ENCODE measurements around the gene GPR39.

The GPR39 gene

GRCh38 chr2:132677661-132678060 is 261.1 kb downstream of the GPR39 start:
- H3K36me3 Mint-ChIP-seq (ENCODE audit: insufficient read depth), result peaks cover 2% of the 10 kb centered on the region
- no peak overlapping the region for H3K27ac Mint-ChIP-seq (ENCODE audit: low read depth)
- H3K4me3 Mint-ChIP-seq, result no peak overlapping the region
- no peaks in the 10 kb centered on the region for H3K4me1 Mint-ChIP-seq
- ATAC-seq (replicated peaks; ENCODE audit: extremely low read depth, poor library complexity, severe bottlenecking) (no peak), DNase-seq (ENCODE audit: low spot score in 2 of 2) (no peak)
- H3K27me3 Mint-ChIP-seq, result no peaks in the 10 kb centered on the region
- H3K9me3 Mint-ChIP-seq, result no peaks in the 10 kb centered on the region

- Mint-ChIP-seq H3K36me3 (ENCODE audit: insufficient read depth) (no peaks in the 10 kb centered on the region), H3K4me3 (no peak overlapping the region), H3K9me3 (no peaks in the 10 kb centered on the region), H3K27me3 (no peaks in the 10 kb centered on the region), H3K27ac (ENCODE audit: low read depth) (no peak overlapping the region), H3K4me1 (no peaks in the 10 kb centered on the region)
- ATAC-seq (replicated peaks; ENCODE audit: extremely low read depth, poor library complexity, severe bottlenecking) (no peak), DNase-seq (ENCODE audit: low spot score in 2 of 2) (no peak)
Observed at GRCh38 chr2:132678483-132678882, 261.9 kb downstream of the GPR39 start.

GRCh38 chr2:132680544-132680943 is 263.9 kb downstream of the GPR39 start:
- Mint-ChIP-seq H3K4me1 (no peaks in the 10 kb centered on the region), H3K36me3 (ENCODE audit: insufficient read depth) (no peaks in the 10 kb centered on the region), H3K4me3 (no peak overlapping the region), H3K27me3 (no peaks in the 10 kb centered on the region), H3K9me3 (no peaks in the 10 kb centered on the region), H3K27ac (ENCODE audit: low read depth) (no peak overlapping the region)
- DNase-seq (ENCODE audit: low spot score in 2 of 2), result no peak
- no peak for ATAC-seq (replicated peaks; ENCODE audit: extremely low read depth, poor library complexity, severe bottlenecking)

GRCh38 chr2:132681766-132682165 is 265.2 kb downstream of the GPR39 start:
- H3K9me3 Mint-ChIP-seq, result no peaks in the 10 kb centered on the region
- no peaks in the 10 kb centered on the region for H3K4me1 Mint-ChIP-seq
- DNase-seq (ENCODE audit: low spot score in 2 of 2) (no peak), ATAC-seq (replicated peaks; ENCODE audit: extremely low read depth, poor library complexity, severe bottlenecking) (no peak)
- no peak overlapping the region for H3K4me3 Mint-ChIP-seq
- H3K36me3 Mint-ChIP-seq (ENCODE audit: insufficient read depth), result no peaks in the 10 kb centered on the region
- H3K27me3 Mint-ChIP-seq, result no peaks in the 10 kb centered on the region
- H3K27ac Mint-ChIP-seq (ENCODE audit: low read depth), result no peak overlapping the region

GRCh38 chr2:132690664-132691303 is 274.2 kb downstream of the GPR39 start:
- H3K4me1 Mint-ChIP-seq, result no peaks in the 10 kb centered on the region
- H3K9me3 Mint-ChIP-seq, result peaks cover 12% of the 10 kb centered on the region
- no peaks in the 10 kb centered on the region for H3K36me3 Mint-ChIP-seq (ENCODE audit: insufficient read depth)
- no peaks in the 10 kb centered on the region for H3K27me3 Mint-ChIP-seq
- DNase-seq (ENCODE audit: low spot score in 2 of 2) (no peak), ATAC-seq (replicated peaks; ENCODE audit: extremely low read depth, poor library complexity, severe bottlenecking) (no peak)
- no peak overlapping the region for H3K27ac Mint-ChIP-seq (ENCODE audit: low read depth)
- no peak overlapping the region for H3K4me3 Mint-ChIP-seq

- Mint-ChIP-seq H3K4me3 (no peak overlapping the region), H3K36me3 (ENCODE audit: insufficient read depth) (no peaks in the 10 kb centered on the region), H3K9me3 (peaks cover 12% of the 10 kb centered on the region), H3K27ac (ENCODE audit: low read depth) (no peak overlapping the region), H3K4me1 (no peaks in the 10 kb centered on the region), H3K27me3 (no peaks in the 10 kb centered on the region)
- ATAC-seq (replicated peaks; ENCODE audit: extremely low read depth, poor library complexity, severe bottlenecking) (no peak), DNase-seq (ENCODE audit: low spot score in 2 of 2) (no peak)
Observed at GRCh38 chr2:132691556-132691955, 275.0 kb downstream of the GPR39 start.

GRCh38 chr2:132692816-132693215 is 276.2 kb downstream of the GPR39 start:
- ATAC-seq (replicated peaks; ENCODE audit: extremely low read depth, poor library complexity, severe bottlenecking), result no peak
- Mint-ChIP-seq H3K4me1 (no peaks in the 10 kb centered on the region), H3K27me3 (no peaks in the 10 kb centered on the region), H3K4me3 (no peak overlapping the region), H3K27ac (ENCODE audit: low read depth) (no peak overlapping the region), H3K36me3 (ENCODE audit: insufficient read depth) (no peaks in the 10 kb centered on the region), H3K9me3 (peaks cover 12% of the 10 kb centered on the region)
- DNase-seq (ENCODE audit: low spot score in 2 of 2), result no peak
